ENCODE measurements around the gene KCND2.
"Not testable (repeated sequence)": the region's sequence is repeated elsewhere in the genome, so short reads cannot be mapped to it uniquely, and the experiment has no call there.

The KCND2 gene

DNA sequence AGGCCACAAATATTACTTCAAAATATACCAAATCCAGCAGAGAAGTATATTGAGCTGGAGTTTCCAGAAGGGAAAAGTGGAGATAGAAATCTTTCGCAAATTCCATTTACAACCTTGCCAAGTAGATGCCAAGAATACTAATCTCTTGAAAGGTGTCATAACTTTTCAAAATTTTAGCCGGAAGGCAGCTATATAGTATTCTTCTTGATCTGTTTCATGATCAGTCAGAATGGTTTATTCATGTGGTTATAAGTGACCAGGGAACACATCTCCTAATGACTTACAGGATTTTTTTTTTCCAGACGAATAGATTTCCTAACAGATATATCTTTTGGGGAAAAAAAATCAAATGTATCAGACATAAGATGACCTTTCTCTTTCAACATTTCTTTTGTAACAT, 314.3 kb downstream of the KCND2 start:
- no peak for DNase-seq (ENCODE audit: low read depth)

DNA sequence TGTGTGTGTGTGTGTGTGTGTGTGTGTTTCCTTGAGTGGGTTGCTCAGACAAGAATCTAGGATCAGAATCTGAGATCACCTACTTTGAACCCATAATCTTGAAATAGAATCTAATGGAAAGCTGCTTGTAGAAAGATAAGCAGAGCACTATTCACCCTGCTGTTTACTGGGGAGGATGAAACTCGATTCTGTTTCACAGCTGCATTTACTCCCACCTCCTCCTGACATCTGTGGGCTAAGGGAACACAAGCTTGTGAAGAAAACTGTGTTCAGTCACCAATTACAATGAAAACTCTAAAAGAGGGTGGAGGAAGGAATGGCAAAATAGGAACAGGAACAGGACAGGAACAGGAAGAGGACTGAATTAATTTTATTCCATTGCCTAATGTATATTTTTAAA, 315.4 kb downstream of the KCND2 start:
- DNase-seq (ENCODE audit: low read depth) = no peak

DNA sequence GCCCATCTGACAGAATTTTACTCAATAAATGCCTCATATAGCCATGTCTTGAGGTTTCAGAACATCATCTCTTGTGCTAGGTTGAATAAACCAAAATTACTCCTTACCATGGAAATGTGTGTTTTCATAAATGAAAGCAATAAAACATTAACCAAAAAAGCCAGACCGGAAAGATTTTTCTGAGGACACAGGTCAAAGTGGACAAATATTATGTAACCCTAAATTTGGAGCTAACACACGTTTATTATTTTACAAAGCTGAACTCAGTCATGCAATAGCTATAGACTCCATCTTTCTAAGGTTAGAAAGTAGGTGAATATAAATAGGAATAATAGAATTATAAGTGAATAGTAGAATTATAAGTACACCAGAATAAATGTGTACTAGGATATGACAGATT, 315.9 kb downstream of the KCND2 start:
- no peak for DNase-seq (ENCODE audit: low read depth)

DNA sequence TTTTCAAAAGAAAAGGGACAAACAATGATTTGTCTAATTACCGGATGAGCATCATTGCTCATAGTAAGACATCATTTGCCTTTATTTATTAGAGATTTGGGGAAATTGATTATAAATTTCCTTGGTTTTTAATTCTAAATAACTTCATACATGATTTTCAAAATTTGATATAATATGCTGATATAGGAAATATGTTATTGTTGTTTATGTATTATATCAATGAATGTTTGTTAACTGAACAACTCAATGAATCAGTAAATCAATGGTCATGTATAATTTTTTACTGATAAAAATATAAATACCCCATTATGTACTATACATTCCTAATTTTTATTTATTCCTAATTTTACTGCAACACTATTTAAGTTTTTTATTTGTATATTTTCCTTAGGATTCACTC, 327.6 kb downstream of the KCND2 start:
- no peak for DNase-seq (ENCODE audit: low read depth)

DNA sequence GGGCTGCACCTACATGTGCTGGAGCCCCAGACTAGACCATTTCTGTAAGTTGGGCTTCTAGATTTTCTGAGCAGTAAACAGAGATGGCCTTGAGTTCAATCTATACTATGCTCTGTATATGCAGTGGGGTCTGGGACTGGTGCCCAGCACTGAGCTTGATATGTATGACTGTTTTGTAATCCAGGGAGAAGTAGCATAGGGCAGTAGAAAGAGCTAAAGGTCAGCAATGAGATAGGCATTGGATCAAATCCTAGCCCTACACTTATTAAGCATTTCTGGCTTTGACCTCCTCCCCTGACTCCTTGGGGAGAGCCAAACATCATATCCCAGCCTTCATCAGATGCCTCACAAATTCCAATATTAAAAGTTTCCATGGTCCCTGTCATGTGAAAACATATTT, 330.4 kb downstream of the KCND2 start:
- DNase-seq (ENCODE audit: low read depth) = no peak

DNA sequence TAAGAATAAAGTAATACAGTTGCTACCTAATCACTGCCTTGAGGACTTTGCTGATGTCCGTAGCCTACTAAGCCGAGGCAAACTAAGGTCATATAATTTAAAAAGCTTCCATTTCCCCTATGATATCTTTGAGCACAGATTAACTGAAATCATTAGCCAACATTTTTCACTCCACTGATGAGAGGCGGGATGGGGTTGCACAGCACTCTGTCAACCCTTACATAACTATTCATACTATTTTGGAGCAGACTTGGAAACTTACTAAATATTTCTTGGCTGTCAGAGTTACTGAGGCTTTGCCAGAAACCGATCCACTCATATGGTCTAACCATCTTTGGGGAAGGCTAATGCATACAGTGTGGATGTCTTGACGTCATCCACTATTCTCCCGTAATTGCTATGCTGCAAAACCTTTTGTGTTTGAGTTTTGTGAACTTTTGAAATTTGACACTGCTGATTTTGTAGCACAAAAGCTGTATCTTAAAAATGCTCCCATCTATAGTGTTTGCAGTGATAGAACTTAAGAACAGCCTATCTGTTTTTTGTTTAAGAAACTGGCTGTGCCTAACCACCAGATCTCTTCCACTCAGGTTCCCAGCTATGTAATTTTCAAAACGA, 336.3 kb downstream of the KCND2 start:
- DNase-seq (ENCODE audit: low read depth) = no peak

DNA sequence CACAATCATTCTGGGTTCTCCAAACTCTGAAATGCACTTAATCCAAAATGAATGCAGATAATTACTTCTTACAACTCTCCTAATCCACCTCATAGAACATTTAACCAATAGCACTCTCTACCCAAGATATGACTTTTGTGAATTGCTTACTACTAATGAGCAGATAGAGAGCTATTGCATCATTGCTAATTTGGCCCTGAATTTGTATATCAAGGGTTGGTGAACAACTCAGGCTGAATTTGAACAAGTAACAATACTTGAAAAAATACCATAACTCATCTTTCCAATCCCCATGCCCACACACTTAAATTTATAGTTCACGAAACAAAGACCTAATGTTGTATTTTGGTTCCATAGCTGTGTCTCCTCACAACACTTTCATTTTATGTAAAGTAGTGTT, 339.0 kb downstream of the KCND2 start:
- DNase-seq (ENCODE audit: low read depth) = no peak

DNA sequence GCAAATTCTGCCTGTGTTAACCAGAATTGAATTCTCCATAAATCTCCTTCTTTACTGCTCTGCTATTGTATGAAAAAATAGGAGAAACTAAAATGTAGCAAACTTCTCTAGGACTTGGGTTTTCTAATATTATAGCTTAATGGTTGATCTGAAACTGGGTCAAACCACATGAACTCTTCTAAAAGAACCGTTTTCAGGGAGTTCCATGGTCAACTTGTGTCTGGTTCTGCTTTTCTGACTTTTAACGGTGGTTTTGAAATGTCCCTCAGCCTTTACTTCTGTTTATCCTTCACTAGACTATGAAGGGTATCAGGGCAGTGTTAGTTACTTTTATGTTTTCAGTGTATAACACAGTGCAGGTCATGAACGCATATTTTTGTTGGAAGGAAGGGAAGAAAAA, 342.7 kb downstream of the KCND2 start:
- no peak for DNase-seq (ENCODE audit: low read depth)

DNA sequence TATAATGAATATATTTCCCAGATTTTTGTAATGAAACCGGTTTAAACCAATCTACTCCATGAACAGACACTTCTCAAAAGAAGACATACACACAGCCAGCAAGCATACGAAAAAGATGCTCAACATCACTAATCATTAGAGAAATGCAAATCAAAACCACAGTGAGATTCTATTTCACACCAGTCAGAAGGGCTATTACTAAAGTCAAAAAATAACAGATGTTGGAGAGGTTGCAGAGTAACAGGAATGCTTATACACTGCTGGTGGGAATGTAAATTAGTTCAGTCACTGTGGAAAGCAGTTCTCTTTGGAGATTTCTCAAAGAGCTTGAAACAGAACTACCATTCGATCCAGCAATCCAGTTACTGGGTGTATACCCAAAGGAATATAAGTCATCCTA, 344.3 kb downstream of the KCND2 start:
- no peak for DNase-seq (ENCODE audit: low read depth)

DNA sequence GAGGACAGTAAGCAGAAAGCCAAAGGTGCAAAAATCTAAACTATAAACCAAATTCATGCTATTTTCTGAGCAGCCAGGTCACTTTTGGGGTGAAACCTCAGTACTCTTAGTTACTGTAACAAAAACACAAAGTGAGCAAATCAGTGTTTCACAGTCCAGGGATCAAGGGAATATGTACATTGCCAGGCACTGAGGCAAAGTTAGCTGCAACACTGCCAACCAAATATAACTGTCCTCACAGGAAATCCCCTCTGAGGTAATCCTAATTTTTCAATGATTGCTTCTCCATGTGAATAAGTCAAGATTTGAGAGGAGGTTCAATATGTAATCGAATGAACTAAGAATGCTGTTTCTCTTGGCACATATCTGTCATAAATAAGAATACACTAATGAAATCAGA, 355.3 kb downstream of the KCND2 start:
- no peak for DNase-seq (ENCODE audit: low read depth)

DNA sequence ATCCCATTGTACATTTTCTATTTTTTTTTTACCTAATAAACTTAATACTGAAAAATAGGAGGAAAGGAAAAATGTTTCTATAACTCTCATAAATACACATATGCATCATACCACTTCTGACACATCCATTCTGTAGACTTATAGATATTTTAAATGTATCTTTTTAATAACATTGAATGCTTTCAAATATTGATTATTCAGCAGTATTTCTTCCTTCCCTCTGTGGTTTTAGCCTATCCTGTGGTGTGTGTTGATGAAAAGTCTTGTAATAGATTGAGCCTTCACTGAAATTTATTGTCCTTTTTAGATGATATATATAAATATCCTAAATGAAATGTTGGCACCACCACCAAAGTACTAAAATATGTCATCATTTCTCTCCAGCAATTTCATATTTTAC, 366.9 kb downstream of the KCND2 start:
- DNase-seq (ENCODE audit: low read depth) = no peak

DNA sequence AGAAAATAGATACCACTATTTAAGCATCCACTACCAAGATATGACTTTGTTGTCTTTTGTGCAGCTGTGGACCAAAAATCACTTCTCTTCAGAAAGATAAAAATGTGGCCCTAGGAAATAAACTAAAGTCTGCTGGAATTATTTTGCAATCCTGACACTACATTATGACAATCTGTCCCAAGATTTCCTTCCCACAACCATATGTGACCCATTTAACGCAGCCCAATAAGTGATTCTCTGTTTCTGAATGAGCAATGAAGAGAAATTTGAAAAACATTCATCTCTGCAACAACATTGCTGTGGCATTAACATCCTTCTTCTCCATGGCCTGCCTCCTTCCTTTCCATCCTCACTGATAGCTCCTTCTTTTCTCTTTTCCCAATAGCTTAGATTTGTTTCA, 373.0 kb downstream of the KCND2 start:
- DNase-seq (ENCODE audit: low read depth) = no peak

DNA sequence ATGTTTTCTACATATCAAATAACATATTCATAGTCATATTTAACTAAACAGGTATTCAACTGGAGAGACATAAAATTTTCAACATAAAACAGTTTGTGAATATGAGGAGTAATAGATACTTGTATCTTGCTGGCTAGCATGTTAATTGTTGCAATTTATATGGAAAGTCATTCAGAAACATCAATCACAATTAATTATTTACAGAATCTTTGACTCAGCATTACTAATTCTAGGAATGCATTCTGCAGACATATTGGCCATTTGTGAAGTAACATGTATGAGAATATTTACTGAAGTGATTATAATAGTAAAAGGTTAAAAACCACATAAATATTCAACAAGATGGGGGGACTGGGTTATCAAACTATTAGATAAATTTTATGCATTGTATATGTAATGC, 381.3 kb downstream of the KCND2 start:
- DNase-seq (ENCODE audit: low read depth) = no peak

DNA sequence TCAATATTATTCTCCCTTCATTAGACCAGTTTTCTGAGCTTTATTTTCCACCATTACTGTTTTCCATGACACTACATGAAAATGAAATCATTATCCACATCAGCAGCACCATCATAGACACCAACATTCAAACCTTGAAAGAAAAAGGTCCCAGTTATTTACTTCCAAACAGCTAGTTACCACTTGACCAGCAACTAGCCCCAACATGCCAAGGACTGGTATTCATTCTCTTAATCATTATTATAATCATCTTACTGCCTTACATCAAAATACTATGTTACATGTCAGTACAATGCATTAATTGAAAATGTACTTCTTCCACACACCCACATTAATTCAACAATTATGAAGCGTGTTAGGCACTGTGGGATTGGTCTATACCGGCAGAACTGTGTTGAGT, 385.5 kb downstream of the KCND2 start:
- no peak for DNase-seq (ENCODE audit: low read depth)

DNA sequence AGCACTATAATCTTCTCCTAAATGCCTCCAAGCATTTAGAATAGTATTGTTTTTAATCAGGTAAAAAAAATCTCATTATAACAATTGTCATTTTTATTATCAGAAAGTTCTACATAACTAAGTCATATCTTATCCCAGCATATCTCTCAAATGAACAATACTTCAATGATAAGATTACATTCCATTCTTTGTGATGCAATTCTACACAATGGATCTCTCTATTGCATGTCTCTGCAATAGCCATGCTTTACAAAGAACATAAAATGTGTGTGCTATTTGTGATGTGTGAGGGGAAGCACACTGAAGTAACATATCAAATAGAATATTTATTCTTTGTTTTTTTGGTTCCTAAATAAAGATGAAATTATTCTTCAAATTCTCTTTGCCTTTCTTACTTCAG, 389.3 kb downstream of the KCND2 start:
- no peak for DNase-seq (ENCODE audit: low read depth)

DNA sequence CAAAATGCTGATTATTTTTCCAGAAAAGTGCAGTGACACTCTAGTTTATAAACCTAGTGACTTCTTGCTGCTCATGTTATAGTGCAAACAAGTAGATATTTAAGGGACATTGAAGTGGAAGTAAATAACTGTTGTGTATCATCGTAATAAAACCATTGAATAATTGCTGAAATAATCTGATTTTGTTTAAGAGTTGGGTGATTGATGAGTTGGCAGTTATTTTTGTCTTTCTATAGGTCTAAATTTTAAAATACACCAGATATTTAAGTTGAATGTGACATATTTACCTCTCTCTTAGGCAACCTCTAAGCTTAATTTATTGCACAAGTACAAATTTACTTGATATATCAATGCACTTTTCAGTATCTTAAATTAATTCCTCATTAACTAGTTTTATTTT, 392.1 kb downstream of the KCND2 start:
- DNase-seq (ENCODE audit: low read depth) = no peak

DNA sequence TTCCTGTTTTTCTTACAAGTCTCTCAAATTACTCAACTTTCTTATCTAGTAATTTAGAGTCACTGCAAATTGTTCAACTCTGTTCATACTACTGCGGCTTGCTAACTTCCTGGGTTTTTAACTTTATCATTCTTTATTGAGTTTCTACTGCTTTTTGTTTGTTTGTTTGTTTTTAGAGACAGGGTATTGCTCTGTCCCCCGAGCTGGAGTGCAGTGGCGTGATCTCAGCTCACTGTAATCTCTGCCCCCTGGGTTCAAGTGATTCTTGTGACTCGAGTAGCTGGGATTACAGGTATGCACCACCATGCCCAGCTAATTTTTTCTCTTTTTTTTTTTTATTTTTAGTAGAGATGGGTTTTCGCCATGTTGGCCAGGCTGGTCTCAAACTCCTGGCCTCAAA, 402.1 kb downstream of the KCND2 start:
- no peak for DNase-seq (ENCODE audit: low read depth)

DNA sequence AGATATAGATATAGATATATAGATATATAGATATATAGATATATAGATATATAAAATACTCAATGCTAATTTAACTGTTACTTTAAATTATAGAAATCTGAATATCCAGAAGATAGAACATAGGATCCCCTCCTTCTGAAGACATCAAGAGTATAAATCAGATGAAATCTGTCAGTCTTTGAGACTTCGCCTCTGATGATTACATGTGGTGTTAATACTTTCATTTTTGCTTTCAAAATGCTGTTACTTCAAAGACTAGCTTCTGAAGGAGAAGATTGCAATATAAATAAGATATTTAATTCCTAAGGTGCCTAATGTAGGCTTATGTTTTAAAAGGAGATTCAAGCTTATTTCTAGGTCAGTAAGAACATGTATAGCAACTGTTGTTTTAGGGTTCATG, 404.6 kb downstream of the KCND2 start:
- DNase-seq (ENCODE audit: low read depth) = no peak

DNA sequence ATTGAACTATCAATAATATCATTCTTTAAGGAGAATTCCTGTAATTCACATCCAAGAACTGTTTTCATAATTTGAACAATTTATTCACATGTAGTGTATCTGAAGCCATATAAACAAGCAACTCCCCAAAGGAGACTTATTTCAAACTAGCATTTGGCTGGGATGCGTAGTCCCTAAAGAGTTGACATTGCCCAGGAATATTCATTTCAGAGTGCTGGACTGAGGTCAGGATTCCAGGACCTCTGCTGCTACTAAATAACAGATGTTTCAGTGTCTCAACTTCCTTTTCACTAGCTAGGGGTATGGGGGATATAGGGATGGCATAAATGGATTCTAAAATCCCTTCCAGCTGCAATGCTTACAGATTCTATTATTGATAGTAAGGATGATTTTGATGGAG, 408.0 kb downstream of the KCND2 start:
- DNase-seq (ENCODE audit: low read depth) = no peak

DNA sequence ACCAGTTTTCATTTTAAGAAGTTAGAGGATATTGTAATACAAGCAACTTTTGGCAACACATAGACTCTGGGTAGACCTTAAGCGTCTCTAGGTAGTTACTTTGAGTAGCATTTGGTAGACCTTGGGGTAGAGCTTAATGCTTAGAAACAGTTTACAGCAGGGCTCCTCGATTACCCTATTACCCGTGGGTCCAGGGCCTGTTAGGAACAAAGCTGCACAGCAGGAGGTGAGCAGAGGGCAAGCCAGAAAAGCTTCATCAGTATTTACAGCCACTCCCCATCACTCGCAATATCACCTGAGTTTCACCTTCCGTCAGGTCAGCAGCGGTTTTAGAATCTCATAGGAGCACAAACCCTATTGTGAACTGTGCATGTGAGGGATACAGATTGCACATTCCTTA, 411.5 kb downstream of the KCND2 start:
- no peak for DNase-seq (ENCODE audit: low read depth)

DNA sequence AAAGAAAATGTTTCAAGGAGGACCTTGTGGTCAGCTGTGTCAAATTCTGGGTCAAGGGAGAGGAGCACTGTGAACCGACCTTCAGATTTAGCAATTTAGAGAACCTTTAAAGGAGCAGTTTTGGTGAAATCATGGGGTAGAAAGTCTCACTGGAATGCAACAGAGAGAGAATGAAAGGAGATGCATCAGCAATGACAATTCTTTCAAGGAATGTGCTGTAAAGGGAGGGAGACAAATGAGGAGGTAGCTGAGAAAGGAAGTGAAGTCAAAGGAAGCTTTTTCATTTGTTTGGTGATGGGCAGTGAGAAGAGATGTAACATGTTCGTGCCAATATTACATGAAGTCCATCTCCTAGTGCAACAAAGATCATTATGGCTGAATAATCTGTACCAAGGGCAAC, 418.9 kb downstream of the KCND2 start:
- no peak for DNase-seq (ENCODE audit: low read depth)

DNA sequence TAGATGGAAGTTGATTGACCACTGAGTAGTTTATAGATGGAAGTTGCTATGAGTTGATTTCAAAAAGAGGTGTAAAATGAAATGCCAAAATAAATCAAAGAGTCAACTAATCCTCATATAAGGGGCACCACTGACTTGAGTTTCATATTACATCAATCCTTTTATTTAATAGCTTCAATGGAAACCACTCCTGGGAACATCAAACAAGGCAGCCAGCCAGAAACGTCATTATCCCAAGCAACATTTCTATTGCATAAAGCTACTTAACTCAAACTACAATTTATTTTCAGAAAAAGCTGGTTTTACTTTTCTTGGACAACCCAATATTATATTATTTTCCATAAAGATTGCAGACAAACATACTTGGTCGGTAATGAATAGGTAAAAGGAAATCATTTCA, 422.9 kb downstream of the KCND2 start:
- no peak for DNase-seq (ENCODE audit: low read depth)

DNA sequence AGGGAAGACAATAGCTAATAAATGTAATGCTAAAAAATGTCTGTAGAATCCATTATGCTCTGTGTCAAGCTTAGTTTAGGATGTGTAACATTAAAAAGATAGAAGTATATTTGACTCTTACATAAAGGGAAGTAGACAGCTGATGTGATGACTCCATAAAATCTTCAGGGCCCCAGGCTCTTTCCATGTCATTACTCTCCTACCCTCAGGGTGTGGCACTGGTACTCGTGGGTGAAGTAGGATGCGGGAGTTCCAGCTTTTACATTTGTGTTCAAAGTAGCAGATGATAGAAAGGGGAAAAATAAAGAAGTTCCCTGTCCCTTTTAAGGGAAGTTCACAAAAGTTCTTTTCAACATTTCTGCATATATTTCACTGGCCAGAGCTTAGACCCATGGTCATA, 427.8 kb downstream of the KCND2 start:
- DNase-seq (ENCODE audit: low read depth) = no peak

DNA sequence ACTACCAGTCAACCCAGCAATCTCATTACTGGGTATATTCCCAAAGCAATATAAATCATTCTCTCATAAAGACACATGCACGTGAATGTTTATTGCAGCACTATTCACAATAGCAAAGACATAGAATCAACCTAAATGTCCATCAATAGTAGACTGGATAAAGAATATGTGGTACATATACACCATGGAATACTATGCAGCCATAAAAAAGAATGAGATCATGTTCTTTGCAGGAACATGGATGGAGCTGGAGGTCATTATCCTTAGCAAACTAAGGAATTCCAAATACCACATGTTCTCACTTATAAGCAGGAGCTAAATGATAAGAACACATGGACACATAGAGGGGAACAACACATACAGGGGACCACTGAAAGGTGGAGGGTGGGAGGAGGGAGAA, 429.4 kb downstream of the KCND2 start:
- not testable (repeated sequence) for DNase-seq (ENCODE audit: low read depth)

Data from T follicular helper cell (primary cell).